ENCODE measurements around the gene PNCK. TPM values are rescaled to one million over a fixed set of nuclear protein-coding genes. Genes with fewer than 3 reads are reported as not detected.

Gene PNCK
- total and polyA plus RNA-seq, 8 donors: 0.28 to 0.99 (median 0.49) TPM; not detected in 3

DNA sequence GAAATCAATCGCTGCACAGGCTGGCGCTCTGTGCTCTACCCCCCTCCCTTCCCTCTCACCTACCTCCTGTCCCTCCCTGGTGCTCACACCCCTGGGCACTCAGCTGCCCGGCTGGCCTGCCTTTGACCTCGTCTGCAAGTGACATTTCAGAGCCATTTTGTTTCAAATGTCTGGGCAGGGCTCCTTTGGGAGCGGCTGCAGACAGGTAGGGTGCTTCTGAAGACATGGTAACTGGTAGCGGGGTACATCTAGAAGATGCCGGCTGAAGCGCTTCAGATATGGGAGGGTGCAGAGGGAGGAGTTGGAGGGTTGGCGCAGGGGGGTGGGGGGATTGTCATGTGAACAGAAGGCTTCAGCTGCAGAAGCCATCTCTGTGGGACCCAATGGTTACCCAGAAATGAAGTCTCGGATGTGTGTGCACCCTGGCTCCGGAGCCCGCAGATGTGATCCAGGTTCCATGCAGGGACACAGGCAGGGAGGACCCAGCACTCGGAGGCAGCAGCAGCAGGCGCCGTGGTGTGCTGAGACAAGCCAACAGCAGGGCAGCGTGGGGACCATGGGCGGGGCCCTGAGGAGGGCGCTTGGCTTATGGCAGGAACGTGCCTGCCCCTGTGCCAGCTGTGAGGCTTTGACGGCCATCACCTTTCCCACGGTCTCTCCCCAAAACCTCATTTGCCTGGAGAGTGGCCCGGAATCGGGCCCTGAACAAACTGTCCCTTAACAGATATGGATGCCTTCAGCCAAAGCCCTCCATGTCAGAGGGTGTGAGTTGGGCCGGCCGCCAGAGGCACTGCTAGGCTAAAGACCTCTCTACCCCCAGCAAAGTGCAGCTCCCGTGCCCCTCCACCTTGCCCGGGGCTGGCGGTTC, 34.2 kb downstream of the PNCK start:
- FAIRE-seq: no peak
- Histone ChIP-seq H3K27me3 (peaks cover 0 to 20% (median 2%) of the 10 kb centered on the region in 4 donors), H3K27ac (no peak overlapping the region), H3K9me3 (no peaks in the 10 kb centered on the region), H3K4me3 (no peak overlapping the region), H3K4me1 (no peaks in the 10 kb centered on the region), H3K36me3 (no peaks in the 10 kb centered on the region)
- DNase-seq: peak in 1 of 6 donors; percentile 70
- WGBS, 2 donors: 68 to 71% methylated on average over 28 of the region's 28 CpGs
- TF ChIP-seq, protein P1, sequence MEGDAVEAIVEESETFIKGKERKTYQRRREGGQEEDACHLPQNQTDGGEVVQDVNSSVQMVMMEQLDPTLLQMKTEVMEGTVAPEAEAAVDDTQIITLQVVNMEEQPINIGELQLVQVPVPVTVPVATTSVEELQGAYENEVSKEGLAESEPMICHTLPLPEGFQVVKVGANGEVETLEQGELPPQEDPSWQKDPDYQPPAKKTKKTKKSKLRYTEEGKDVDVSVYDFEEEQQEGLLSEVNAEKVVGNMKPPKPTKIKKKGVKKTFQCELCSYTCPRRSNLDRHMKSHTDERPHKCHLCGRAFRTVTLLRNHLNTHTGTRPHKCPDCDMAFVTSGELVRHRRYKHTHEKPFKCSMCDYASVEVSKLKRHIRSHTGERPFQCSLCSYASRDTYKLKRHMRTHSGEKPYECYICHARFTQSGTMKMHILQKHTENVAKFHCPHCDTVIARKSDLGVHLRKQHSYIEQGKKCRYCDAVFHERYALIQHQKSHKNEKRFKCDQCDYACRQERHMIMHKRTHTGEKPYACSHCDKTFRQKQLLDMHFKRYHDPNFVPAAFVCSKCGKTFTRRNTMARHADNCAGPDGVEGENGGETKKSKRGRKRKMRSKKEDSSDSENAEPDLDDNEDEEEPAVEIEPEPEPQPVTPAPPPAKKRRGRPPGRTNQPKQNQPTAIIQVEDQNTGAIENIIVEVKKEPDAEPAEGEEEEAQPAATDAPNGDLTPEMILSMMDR (IDR thresholded peaks at IDR 0.05): no peak
- intact Hi-C loops (cut with DNase I): loop anchor here in 1 of 3 donors (10.0 kb wide), 1 partner anchor 85 kb away; no protein-coding TSS in a partner anchor
- no peak for ATAC-seq

DNA sequence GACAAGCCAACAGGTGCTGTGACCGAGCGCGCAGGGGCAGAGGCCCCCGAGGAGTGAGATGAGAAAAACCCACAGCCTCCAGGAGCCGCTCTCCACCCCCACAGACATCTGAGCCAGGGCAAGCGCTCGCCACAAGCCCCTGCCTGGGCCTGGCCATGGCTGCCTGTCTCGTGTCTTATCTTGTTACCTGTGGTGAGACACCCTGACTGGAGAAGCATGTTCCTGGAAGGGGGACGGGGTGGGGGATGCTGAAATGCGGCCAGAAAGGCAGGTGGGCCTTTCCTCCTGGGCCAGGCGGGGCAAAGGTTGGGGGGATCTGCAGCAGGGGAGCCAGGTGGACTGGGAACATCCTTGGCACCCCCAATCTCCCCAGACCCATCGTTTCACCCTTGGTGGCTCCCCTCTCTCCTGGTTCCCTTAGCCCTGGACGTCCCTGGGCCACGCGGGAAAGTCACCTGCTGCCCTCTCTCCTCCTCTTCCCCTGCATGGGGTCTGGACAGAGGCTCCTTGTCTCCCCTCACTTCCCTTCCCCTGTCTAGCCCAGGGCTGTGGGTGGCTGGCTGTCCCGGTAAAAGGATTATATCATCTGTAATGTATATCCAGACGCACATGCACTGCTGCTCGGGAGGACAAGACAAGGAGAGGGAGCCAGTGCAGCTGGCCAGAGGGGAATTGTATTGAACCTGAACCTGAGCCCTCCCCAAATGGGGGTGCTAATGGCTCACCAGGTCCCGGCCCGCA, 35.0 kb downstream of the PNCK start:
- 59 to 69% methylated on average over 17 to 20 of the region's 20 CpGs for WGBS, 2 donors

DNA sequence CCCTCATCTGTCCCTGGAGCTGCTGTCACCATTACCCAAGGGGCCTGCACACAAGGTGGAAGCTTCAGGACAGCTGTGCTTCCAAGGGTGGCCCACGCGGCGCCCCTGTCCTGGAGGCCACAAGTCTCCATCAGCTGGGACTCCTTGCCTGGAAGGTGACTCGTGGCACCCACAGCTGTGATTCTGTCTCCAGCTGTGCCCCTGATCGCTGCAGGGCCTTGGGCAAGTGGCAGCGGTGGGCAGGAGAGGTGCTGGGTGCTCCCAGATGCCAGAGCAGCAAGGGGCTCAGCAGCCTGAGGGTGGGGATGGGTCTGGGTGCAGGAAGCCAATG, 35.6 kb downstream of the PNCK start:
- no peak for ATAC-seq
- no peak overlapping the region for H3K4me3 ChIP-seq
- intact Hi-C loops (cut with DNase I): no loop called here
- TF ChIP-seq, protein P1 (IDR thresholded peaks at IDR 0.05): no peak
- no peak overlapping the region for H3K27ac ChIP-seq
- peaks cover 0 to 12% (median 0%) of the 10 kb centered on the region in 4 donors for H3K27me3 ChIP-seq
- DNase-seq: peak in 1 of 6 donors; percentile 50
- 83 to 90% methylated on average over 6 of the region's 6 CpGs for WGBS, 2 donors
- H3K36me3 ChIP-seq: no peaks in the 10 kb centered on the region
- no peaks in the 10 kb centered on the region for H3K9me3 ChIP-seq
- H3K4me1 ChIP-seq: no peaks in the 10 kb centered on the region
- FAIRE-seq: no peak

More for the DNA sequence above, 35.0 kb downstream of the PNCK start:
- Histone ChIP-seq H3K27me3 (peaks cover 0 to 18% (median 2%) of the 10 kb centered on the region in 4 donors), H3K27ac (no peak overlapping the region), H3K4me1 (no peaks in the 10 kb centered on the region), H3K4me3 (no peak overlapping the region), H3K9me3 (no peaks in the 10 kb centered on the region), H3K36me3 (no peaks in the 10 kb centered on the region)
- TF ChIP-seq, protein P1 (IDR thresholded peaks at IDR 0.05): no peak
- DNase-seq (peak in 2 of 6 donors; percentile 10 to 53), ATAC-seq (no peak), FAIRE-seq (no peak)
- intact Hi-C loops (cut with DNase I): no loop called here

DNA sequence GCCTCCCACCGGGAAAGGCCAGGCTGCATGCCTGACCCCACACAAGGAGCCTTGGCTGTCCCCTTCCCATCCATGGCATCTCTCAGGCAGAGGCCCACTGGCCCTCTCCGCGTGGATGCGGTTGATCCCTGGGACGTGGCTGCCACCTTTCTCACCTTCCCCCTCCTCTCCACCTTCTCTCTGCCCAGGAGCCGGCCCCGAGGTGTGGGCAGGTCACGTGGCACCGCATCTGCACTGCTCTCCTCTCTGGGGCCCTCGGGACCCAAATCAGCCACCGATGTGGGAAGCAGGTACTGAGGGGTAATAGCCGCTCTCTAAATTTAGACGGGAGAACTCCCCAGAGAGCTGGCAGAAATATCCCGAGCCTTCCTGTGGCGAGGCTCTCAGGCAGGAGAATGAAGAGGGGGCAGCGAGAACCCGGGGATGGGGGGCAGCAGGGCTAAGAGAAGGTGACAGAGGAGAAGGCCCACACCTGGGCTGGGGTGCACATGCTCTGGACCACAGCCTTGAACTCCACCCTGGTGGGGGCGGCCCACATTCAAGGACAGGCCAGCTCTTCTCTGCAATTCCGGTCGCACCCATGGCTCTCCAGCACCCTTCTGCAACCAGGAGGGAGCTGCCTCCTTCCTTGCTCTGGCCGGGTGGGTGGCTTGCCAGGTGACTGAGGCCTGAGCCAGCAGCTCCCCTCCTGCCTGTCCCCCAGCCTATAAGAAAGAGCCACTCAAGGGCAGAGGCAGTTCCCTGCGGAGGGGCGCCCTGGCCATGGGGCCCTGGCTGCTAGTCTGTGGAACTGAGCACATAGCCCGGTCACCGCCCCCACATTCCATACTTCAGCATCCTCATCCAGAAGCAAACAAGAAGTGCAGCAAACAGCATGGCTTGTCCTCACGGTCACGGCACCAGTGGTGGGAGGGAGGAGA, 36.2 kb downstream of the PNCK start:
- no peaks in the 10 kb centered on the region for H3K9me3 ChIP-seq
- WGBS, 2 donors: 69 to 78% methylated on average over 26 to 27 of the region's 27 CpGs
- no peak for FAIRE-seq
- DNase-seq: peak in 1 of 6 donors; percentile 58
- no peak overlapping the region for H3K27ac ChIP-seq
- H3K36me3 ChIP-seq: no peaks in the 10 kb centered on the region
- H3K4me1 ChIP-seq: no peaks in the 10 kb centered on the region
- H3K4me3 ChIP-seq: no peak overlapping the region
- TF ChIP-seq, protein P1 (IDR thresholded peaks at IDR 0.05): no peak
- peaks cover 0 to 12% (median 0%) of the 10 kb centered on the region in 4 donors for H3K27me3 ChIP-seq
- no peak for ATAC-seq
- intact Hi-C loops (cut with DNase I): no loop called here

All from pancreas (tissue), 10 donors.